ENCODE results near the gene ANKS1B.
A peak's percentile ranks its signal among the peaks of the same experiment; 100 is the strongest.

Gene ANKS1B

GRCh38 chr12:98724384-98725155 lies 1260.2 kb downstream of the ANKS1B start:
- no peak overlapping the region for H3K27ac ChIP-seq
- no peak for TF ChIP-seq CTCF (conservative IDR thresholded peaks at IDR 0.05)

GRCh38 chr12:98721204-98721702 lies 1263.5 kb downstream of the ANKS1B start:
- no peak for TF ChIP-seq CTCF (conservative IDR thresholded peaks at IDR 0.05)
- no peak overlapping the region for H3K27ac ChIP-seq

- TF ChIP-seq CTCF (conservative IDR thresholded peaks at IDR 0.05): no peak
- H3K27ac ChIP-seq: no peak overlapping the region
These were observed 1264.9 kb downstream of the ANKS1B start for GRCh38 chr12:98719515-98720504.

GRCh38 chr12:98714426-98714825 lies 1270.3 kb downstream of the ANKS1B start:
- no peak overlapping the region for H3K27ac ChIP-seq
- TF ChIP-seq CTCF (conservative IDR thresholded peaks at IDR 0.05): no peak

GRCh38 chr12:98709022-98709421 lies 1275.7 kb downstream of the ANKS1B start:
- no peak overlapping the region for H3K27ac ChIP-seq
- no peak for TF ChIP-seq CTCF (conservative IDR thresholded peaks at IDR 0.05)

GRCh38 chr12:98701166-98701565 lies 1283.6 kb downstream of the ANKS1B start:
- no peak for TF ChIP-seq CTCF (conservative IDR thresholded peaks at IDR 0.05)
- peak overlapping the region; percentile 56 for H3K27ac ChIP-seq

GRCh38 chr12:98699586-98699985 lies 1285.2 kb downstream of the ANKS1B start:
- peak overlapping the region; percentile 56 for H3K27ac ChIP-seq
- TF ChIP-seq CTCF (conservative IDR thresholded peaks at IDR 0.05): no peak

All from VCaP (cell line).